OCI-LY1 (cell line): ENCODE data around the gene MAVS.

Experiments used
- H2AFZ ChIP-seq: fragments of 200-600 bp; sonication (generic), shearing (Covaris generic); 2 replicates; pipeline ENCODE4 v1.6.0; 2014; ENCODE audit warnings: antibody characterized with exemption, mild to moderate bottlenecking, low read length
- H3F3A ChIP-seq: fragments of 200-600 bp; sonication (generic), shearing (Covaris generic); 2 replicates; pipeline ENCODE4 v1.6.0; 2014; ENCODE audit warnings: mild to moderate bottlenecking, antibody characterized with exemption, low read length, moderate library complexity; ENCODE audit not compliant: insufficient read depth
- H3K27ac ChIP-seq: fragments of 200-600 bp; sonication (generic); 2 replicates; pipeline ENCODE4 v1.5.1; 2014; ENCODE audit warnings: low read length, mixed run types, mild to moderate bottlenecking, low read depth; ENCODE audit not compliant: poor library complexity, severe bottlenecking
- H3K27me3 ChIP-seq: fragments of 200-600 bp; sonication (generic); 2 replicates; pipeline ENCODE4 v1.6.0; 2014; ENCODE audit warnings: antibody characterized with exemption, mild to moderate bottlenecking, low read length, moderate library complexity; ENCODE audit not compliant: insufficient read depth
- H3K36me3 ChIP-seq: fragments of 200-600 bp; sonication (generic); 2 replicates; pipeline ENCODE4 v1.6.1; 2014; ENCODE audit warnings: mild to moderate bottlenecking, antibody characterized with exemption, low read length, moderate library complexity, mixed read lengths; ENCODE audit not compliant: insufficient read depth
- H3K4me1 ChIP-seq: fragments of 200-600 bp; sonication (generic); 2 replicates; pipeline ENCODE4 v1.5.1; 2014; ENCODE audit warnings: mild to moderate bottlenecking, low read length, moderate library complexity; ENCODE audit not compliant: insufficient read depth, severe bottlenecking
- H3K4me2 ChIP-seq: fragments of 200-600 bp; sonication (generic), shearing (Covaris generic); 2 replicates; pipeline ENCODE4 v1.6.1; 2014; ENCODE audit warnings: low read length
- H3K4me3 ChIP-seq: fragments of 200-600 bp; sonication (generic); 2 replicates; pipeline ENCODE4 v1.5.1; 2014; ENCODE audit warnings: low read length, low read depth, mild to moderate bottlenecking, mixed read lengths; ENCODE audit not compliant: poor library complexity, severe bottlenecking
- H3K79me2 ChIP-seq: fragments of 200-600 bp; shearing (Covaris generic); 2 replicates; pipeline ENCODE4 v1.6.1; 2016; ENCODE audit warnings: mixed run types, low read length, mixed read lengths; ENCODE audit not compliant: insufficient read depth
- H3K9ac ChIP-seq: fragments of 200-600 bp; sonication (generic), shearing (Covaris generic); 2 replicates; pipeline ENCODE4 v1.6.1; 2014; ENCODE audit warnings: mild to moderate bottlenecking, low read length, mixed read lengths
- H3K9me2 ChIP-seq: fragments of 200-600 bp; sonication (generic), shearing (Covaris generic); 2 replicates; pipeline ENCODE4 v1.6.1; 2014; ENCODE audit warnings: low read depth, mild to moderate bottlenecking, low read length, mixed read lengths
- H3K9me3 ChIP-seq: fragments of 200-600 bp; shearing (Covaris generic); 2 replicates; pipeline ENCODE4 v1.6.1; 2014; ENCODE audit warnings: low read length, mixed read lengths
- H4K20me1 ChIP-seq: fragments of 200-600 bp; sonication (generic), shearing (Covaris generic); 2 replicates; pipeline ENCODE4 v1.6.0; 2016; ENCODE audit warnings: mild to moderate bottlenecking, low read length; ENCODE audit not compliant: insufficient read depth
- CTCF ChIP-seq: fragments of 200-600 bp; sonication (generic), shearing (Covaris generic); IDR thresholded peaks from 2 replicates; pipeline ENCODE4 v1.5.1; 2017; ENCODE audit warnings: mild to moderate bottlenecking, antibody characterized with exemption, low read length, moderate library complexity, mixed read lengths
- EZH2 ChIP-seq: fragments of 200-600 bp; sonication (generic), shearing (Covaris generic); IDR thresholded peaks from 2 replicates; pipeline ENCODE4 v1.8.0; 2017; ENCODE audit warnings: borderline replicate concordance, mixed run types, mild to moderate bottlenecking, antibody characterized with exemption, low read length, moderate library complexity, mixed read lengths

MAVS gene

GRCh38 chr20:3925113-3925695 lies 78.6 kb downstream of the MAVS start:
- H3K36me3 ChIP-seq: peaks cover 45% of the 10 kb centered on the region
- no peaks in the 10 kb centered on the region for H4K20me1 ChIP-seq
- no peaks in the 10 kb centered on the region for H3K27me3 ChIP-seq
- no peak overlapping the region for H3K9ac ChIP-seq
- H3K4me3 ChIP-seq: no peak overlapping the region
- H3K9me3 ChIP-seq: no peaks in the 10 kb centered on the region
- peak overlapping the region; percentile 20 for H3K27ac ChIP-seq
- H2AFZ ChIP-seq: no peak overlapping the region
- TF ChIP-seq CTCF: no peak
- TF ChIP-seq EZH2: no peak
- H3K9me2 ChIP-seq: no peaks in the 10 kb centered on the region
- no peak overlapping the region for H3K4me2 ChIP-seq
- 0 out of 2 replicates have a peak, but pooled peaks cover 8% of the 10 kb centered on the region for H3F3A ChIP-seq
- no peaks in the 10 kb centered on the region for H3K79me2 ChIP-seq
- peaks cover 52% of the 10 kb centered on the region for H3K4me1 ChIP-seq
